NCI-H82 (cell line): ENCODE data around the gene KCNQ1.
"Not testable (repeated sequence)": the region's sequence is repeated elsewhere in the genome, so short reads cannot be mapped to it uniquely, and the experiment has no call there.

ENCODE experiments used
- DNase-seq: peaks from one replicate; lab custom pipeline; 2025; lab: John Stamatoyannopoulos, UW

Gene KCNQ1

GRCh38 chr11:2474059-2474901 is 29.5 kb downstream of the KCNQ1 start:
- DNase-seq: no peak

GRCh38 chr11:2475136-2475918 is 30.5 kb downstream of the KCNQ1 start:
- no peak for DNase-seq

- DNase-seq: no peak
Observed at GRCh38 chr11:2477254-2477653, 32.4 kb downstream of the KCNQ1 start.

- no peak for DNase-seq
Observed at GRCh38 chr11:2477936-2478335, 33.1 kb downstream of the KCNQ1 start.

GRCh38 chr11:2480067-2480873 is 35.5 kb downstream of the KCNQ1 start:
- DNase-seq: not testable (repeated sequence)

GRCh38 chr11:2480874-2481220 is 36.0 kb downstream of the KCNQ1 start:
- no peak for DNase-seq

GRCh38 chr11:2481253-2481652 is 36.4 kb downstream of the KCNQ1 start:
- no peak for DNase-seq

- DNase-seq: no peak
Observed at GRCh38 chr11:2482204-2482603, 37.4 kb downstream of the KCNQ1 start.

GRCh38 chr11:2482745-2483144 is 37.9 kb downstream of the KCNQ1 start:
- DNase-seq: no peak

GRCh38 chr11:2483426-2483825 is 38.6 kb downstream of the KCNQ1 start:
- DNase-seq: no peak

GRCh38 chr11:2484576-2485125 is 39.8 kb downstream of the KCNQ1 start:
- no peak for DNase-seq

GRCh38 chr11:2488004-2488403 is 43.2 kb downstream of the KCNQ1 start:
- no peak for DNase-seq

- no peak for DNase-seq
Observed at GRCh38 chr11:2489083-2489482, 44.3 kb downstream of the KCNQ1 start.

- DNase-seq: not testable (repeated sequence)
Observed at GRCh38 chr11:2497951-2498350, 53.1 kb downstream of the KCNQ1 start.

GRCh38 chr11:2498750-2499149 is 53.9 kb downstream of the KCNQ1 start:
- no peak for DNase-seq

GRCh38 chr11:2507212-2507901 is 62.5 kb downstream of the KCNQ1 start:
- no peak for DNase-seq

- DNase-seq: no peak
Observed at GRCh38 chr11:2507945-2508749, 63.3 kb downstream of the KCNQ1 start.

- DNase-seq: no peak
Observed at GRCh38 chr11:2508793-2509192, 64.0 kb downstream of the KCNQ1 start.

GRCh38 chr11:2509481-2510001 is 64.7 kb downstream of the KCNQ1 start:
- no peak for DNase-seq

GRCh38 chr11:2510626-2511402 is 66.0 kb downstream of the KCNQ1 start:
- DNase-seq: no peak
